GM21737 (cell line): ENCODE data around the gene C3.
"Not testable (repeated sequence)": the region's sequence is repeated elsewhere in the genome, so short reads cannot be mapped to it uniquely, and the experiment has no call there.

Source experiments
- ATAC-seq: cut with Tn5 transposase; IDR thresholded peaks from one replicate; pipeline ENCODE4 v1.9.1; 2021; ENCODE audit warnings: mild to moderate bottlenecking, moderate library complexity; ENCODE audit not compliant: unreplicated experiment

The C3 gene

DNA sequence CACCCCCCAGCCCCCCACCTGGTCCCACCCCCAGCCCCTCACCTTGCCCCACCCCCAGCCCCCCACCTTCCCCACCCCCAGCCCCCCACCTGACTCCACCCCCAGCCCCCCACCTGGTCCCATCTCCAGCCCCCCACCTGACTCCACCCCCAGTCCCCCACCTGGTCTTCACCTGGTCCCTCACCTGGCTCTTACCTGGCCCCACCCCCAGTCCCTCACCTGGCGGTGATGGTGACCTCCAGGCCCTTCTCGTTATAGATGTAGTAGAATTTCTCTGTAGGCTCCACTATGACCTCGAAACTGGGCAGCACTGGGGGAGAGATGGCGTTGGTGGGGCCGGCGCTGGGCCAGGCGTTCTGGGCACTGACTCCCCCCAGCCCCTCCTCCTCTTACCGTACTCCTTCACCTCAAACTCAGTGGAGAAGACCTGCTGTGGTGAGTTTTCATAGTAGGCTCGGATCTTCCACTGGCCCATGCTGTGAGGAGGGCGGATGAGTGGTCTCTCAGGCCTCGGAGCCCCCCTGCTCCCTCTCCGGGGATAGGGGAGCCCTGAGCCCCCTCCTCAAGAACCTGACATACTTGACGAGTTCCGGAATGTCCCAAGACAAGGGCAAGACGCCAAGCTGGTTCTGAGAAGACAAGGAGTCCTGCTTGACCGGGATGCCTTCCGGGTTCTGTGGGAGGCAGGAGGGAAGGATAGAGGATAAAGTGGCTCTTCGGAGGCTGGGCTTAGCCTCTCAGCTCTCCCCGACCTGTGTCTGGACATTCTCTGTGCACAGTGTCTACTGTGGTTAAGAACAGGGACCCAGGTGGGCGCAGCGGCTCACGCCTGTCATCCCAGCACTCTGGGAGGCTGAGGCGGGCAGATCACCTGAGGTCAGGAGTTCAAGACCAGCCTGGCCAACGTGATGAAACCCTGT, 6.4 kb downstream of the C3 start:
- ATAC-seq = no peak

GRCh38 chr19:6712692-6713670, 7.5 kb downstream of the C3 start:
- ATAC-seq = no peak

DNA sequence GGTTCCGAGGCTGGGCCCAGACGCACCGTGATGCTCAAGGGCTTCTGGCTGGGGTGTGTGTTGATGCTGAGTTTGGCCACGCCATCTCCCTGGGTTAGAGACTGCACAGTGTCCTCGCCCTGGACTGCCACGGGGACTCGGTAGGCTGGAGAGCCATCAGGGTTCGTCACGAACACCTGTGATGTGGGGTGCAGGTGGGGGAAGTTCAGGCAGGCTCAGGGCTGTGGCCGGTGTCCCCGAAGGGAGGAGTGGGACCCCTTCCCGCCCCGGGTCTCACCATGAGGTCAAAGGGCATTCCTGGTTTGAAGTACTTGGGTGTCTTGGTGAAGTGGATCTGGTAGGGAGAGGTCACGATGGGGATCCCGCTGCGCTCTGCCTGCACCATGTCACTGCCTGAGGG, 8.2 kb downstream of the C3 start:
- ATAC-seq = no peak

DNA sequence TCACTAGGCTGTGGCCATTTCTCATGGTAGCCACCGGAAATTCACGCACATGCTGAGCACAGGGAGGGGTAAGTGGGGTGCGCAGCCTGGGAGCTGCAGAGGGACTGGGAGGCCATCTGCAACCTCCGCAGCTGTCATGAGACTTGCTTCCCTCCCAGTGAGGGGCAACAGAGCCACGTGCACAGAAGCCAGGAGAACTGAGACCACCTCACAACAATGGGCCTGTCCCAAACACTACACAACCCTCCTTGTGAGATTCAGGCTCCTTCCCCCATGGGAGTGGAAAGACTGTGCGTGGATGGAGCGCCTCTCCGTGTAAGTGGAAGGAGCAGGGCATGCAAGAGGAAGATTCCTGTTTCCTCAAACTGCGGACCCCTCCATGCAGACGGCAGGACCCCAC, 8.8 kb downstream of the C3 start:
- ATAC-seq = no peak

- no peak for ATAC-seq
Measured at GRCh38 chr19:6711078-6711361, 9.4 kb downstream of the C3 start.

GRCh38 chr19:6710273-6711077, 10.0 kb downstream of the C3 start:
- ATAC-seq = no peak

- no peak for ATAC-seq
Measured at GRCh38 chr19:6709549-6709948, 10.9 kb downstream of the C3 start.

DNA sequence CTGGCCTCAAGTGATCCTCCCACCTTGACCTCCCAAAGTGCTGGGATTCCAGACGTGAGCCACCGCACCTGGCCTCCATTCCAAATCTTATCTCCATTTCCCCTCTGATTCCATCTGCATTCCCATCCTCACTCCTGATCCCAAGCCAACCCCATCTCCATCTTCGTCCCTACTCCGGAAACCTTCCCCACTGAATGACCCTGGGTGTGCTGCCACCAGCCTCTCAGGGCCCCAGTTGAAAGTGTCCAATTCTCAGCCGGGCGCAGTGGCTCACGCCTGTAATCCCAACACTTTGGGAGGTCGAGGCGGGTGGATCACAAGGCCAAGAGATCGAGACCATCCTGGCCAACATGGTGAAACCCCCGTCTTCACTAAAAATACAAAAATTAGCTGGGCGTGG, 11.5 kb downstream of the C3 start:
- ATAC-seq = not testable (repeated sequence)

GRCh38 chr19:6708346-6708745, 12.1 kb downstream of the C3 start:
- ATAC-seq = no peak

DNA sequence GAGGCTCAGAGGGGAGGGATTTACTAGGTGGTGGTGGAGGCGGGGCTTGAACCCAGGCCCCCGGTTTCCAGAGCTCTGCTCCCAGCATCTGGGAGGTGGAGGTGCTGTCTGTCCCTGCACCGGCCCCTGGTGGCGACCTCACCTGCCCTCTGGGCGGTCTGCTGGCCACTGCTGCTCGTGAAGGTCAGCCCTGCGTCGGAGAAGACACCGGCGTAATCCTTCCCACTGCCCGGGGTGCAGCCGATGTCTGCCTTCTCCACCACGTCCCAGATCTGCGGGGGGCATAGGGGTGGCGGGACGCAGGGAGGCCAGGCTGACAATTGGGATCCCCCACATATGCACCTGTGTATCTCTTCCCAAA, 12.8 kb downstream of the C3 start:
- no peak for ATAC-seq

DNA sequence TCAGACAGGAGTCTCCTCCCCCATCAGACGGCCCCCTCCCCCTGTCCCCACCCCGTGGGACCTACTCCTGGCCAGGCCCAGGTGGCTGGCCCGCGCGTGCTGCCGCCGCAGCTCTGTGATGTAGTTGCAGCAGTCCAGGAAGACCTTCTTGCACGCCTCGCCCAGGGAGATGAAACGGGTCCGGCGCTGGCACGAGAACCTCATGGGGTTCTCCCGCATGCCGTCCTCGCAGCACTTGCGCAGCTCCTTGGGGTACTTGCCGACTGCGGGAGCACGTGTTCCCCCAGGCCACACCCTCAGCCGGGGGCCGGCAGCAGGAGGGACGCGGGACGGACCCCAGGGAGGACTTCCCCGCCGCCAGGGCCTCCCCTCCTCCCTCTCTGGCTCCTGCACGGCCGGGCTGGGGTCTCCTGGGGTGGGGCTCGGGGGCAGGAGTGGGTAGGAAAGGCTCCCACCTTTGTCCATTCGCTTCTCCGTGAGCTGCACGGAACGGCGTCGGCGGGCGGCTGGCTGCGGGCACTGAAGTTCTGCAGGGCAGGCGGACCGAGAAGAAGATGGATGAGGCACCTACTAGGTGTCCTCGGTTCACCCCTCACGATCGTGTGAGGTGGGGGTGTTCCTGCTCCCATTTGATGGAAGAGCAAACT, 13.3 kb downstream of the C3 start:
- ATAC-seq = no peak

DNA sequence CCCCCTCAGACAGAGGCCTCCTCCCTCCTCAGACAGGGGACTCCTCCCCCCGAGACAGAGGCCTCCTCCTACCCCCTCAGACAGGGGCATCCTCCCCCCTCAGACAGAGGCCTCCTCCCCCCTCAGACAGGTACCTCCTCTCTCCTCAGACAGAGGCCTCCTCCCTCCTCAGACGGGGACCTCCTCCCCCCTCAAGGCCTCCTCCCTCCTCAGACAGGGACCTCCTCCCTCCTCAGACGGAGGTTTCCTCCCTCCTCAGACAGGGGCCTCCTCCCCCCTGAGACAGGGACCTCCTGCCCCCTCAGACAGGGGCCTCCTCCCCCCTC, 13.9 kb downstream of the C3 start:
- ATAC-seq = no peak

DNA sequence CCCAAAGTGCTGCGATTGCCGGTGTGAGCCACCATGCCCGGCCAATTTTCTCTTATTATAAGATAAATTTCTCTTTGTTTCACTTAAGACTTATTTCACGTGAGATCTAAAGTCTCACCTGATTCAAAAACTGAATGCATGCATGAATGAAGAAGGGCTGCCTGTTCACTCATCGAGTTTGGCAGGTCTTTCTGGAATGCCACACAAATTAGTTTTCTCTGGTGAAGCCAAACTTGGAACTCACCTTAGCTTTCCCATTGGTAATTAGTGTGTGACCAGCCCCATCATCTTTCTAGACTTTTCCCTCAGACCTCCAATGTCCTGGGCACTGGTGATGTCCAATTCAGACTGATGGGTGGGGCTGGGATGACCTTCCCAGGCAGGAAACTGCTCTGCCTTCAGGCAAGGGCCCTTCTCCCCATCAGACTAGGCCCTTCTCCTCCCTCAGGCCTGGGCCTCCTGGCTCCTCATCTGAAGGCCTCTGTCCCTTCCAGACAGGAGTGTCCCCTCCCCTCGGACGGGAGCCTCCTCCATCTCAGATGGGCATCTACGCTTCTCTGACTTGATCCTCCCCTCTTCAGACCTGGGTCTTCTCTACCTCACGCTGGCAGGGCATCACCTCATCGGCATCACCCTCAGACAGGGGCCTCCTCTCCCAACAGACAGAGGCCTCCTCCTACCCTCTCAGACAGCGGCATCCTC, 14.4 kb downstream of the C3 start:
- no peak for ATAC-seq

DNA sequence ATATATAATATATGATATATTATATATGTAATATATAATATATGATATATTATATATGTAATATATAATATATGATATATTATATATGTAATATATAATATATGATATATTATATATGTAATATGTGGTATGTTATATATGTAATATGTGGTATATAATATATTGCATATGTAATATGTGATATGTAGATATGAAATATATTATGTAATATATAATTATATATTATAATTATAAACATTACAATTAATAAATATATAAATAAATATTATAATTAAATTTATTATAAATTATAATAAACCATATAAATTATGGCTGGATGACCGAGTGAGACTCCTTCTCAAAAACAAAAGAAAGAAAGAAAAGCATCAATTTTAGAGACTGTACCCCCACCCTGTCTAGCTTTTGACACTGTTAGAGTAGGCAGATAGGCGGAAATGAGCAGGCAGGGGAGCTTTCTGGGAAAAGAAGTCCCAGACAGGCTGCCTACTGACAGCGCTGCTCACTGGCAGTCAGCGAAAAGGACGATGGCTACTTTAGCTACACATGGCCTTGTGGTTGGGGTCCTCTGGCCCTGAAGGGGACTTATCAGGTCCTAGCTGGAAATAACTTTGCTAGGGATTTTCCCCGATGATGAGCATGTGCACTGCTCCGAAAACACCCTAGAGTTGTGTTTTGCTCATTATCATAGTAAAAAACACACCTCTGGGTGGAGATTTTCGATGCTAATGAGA, 19.7 kb downstream of the C3 start:
- no peak for ATAC-seq

- ATAC-seq = no peak
Measured at GRCh38 chr19:6699935-6700334, 20.5 kb downstream of the C3 start.

GRCh38 chr19:6697291-6697690, 23.2 kb downstream of the C3 start:
- no peak for ATAC-seq

- ATAC-seq = no peak
Measured at GRCh38 chr19:6696239-6696820, 24.1 kb downstream of the C3 start.

DNA sequence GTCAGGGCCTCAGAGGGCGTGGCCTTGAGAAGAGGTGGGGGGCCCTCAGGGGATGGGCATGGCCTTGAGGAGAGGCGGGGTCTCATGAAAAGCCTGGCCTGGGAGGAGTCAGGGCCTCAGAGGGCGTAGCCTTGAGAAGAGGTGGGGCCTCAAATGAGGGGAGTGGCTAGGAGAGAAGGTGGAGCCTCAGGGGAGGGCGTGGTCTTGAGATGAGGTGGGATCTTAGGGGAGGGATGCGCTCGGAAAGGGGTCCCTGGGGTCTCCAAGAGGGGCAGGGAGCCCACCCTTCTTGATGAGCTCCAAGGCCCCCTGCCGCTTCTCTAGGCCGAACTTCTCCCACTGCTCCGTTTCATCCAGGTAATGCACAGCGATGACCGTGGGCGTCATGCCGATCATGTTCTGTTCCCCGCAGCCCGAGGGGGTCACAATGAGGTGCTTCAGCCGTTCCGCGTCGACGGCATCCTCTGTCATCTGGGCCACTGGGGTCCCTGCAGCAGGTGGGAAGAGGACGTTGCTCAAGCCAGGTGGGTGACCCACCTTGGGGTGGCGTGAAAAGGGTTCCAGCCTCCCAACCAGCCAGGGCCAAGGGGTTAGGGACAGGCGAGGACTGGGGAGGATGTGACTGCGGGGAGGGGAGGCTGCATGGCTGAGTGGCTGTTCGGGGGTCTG, 26.2 kb downstream of the C3 start:
- ATAC-seq = no peak

GRCh38 chr19:6693681-6694080, 26.8 kb downstream of the C3 start:
- ATAC-seq = no peak
